Liver (tissue), 9 donors: ENCODE results near the gene COL6A2. TPM values are rescaled to one million over a fixed set of nuclear protein-coding genes. Genes with fewer than 3 reads are reported as not detected.
A peak's percentile ranks its signal among the peaks of the same experiment; 100 is the strongest.
"Not testable (repeated sequence)": the region's sequence is repeated elsewhere in the genome, so short reads cannot be mapped to it uniquely, and the experiment has no call there.

Experiments used
- DNase-seq: peaks from one replicate; pipeline ENCODE4 v3.0.0-alpha.2; 2017; ENCODE audit warnings: low spot score
- H3K27ac ChIP-seq, 2 donors: one replicate each; pipeline ENCODE4 v1.7.0; 2013; ENCODE audit warnings: inconsistent platforms in 2 of 2, low read length in 2 of 2, control low read depth in 1 of 2, low read depth in 1 of 2, mild to moderate bottlenecking in 1 of 2
- H3K27me3 ChIP-seq, 4 donors: one replicate each; pipeline versions ENCODE4 v1.6.1 to v1.7.0; 2013; ENCODE audit warnings: low read length in 3 of 4, inconsistent platforms in 1 of 4, mild to moderate bottlenecking in 1 of 4, moderate library complexity in 1 of 4; ENCODE audit not compliant: control insufficient read depth in 4 of 4, insufficient read depth in 4 of 4
- H3K36me3 ChIP-seq, 4 donors: one replicate each; pipeline versions ENCODE4 v1.6.1 to v1.7.0; 2013; ENCODE audit warnings: low read length in 3 of 4, mild to moderate bottlenecking in 3 of 4, low read depth in 1 of 4, moderate library complexity in 1 of 4; ENCODE audit not compliant: control insufficient read depth in 4 of 4, insufficient read depth in 3 of 4
- H3K4me1 ChIP-seq, 4 donors: one replicate each; pipeline versions ENCODE4 v1.6.1 to v1.7.0; 2013; ENCODE audit warnings: low read length in 3 of 4, mild to moderate bottlenecking in 3 of 4, moderate library complexity in 1 of 4; ENCODE audit not compliant: control insufficient read depth in 4 of 4, insufficient read depth in 4 of 4
- H3K4me3 ChIP-seq, 3 donors: one replicate each; pipeline versions ENCODE4 v1.6.1 to v1.7.0; 2013; ENCODE audit warnings: low read length in 3 of 3, control low read depth in 1 of 3, low read depth in 1 of 3, mild to moderate bottlenecking in 1 of 3
- H3K9ac ChIP-seq, 2 donors: one replicate each; pipeline ENCODE4 v1.7.0; 2013; ENCODE audit warnings: low read length in 2 of 2, mild to moderate bottlenecking in 2 of 2, moderate library complexity in 2 of 2, control low read depth in 1 of 2, low read depth in 1 of 2
- H3K9me3 ChIP-seq, 4 donors: one replicate each; pipeline versions ENCODE4 v1.6.1 to v1.7.0; 2013; ENCODE audit warnings: low read length in 3 of 4; ENCODE audit not compliant: control insufficient read depth in 4 of 4
- EGR1 ChIP-seq, 2 donors: IDR thresholded peaks; 2 replicates each; pipeline ENCODE4 v1.6.1; 2016 to 2018; ENCODE audit warnings: antibody characterized with exemption in 2 of 2, low read depth in 2 of 2
- FOXA1 ChIP-seq: IDR thresholded peaks from 2 replicates; pipeline ENCODE4 v1.6.1; 2016; ENCODE audit warnings: antibody characterized with exemption
- FOXA2 ChIP-seq: IDR thresholded peaks from 2 replicates; pipeline ENCODE4 v1.6.1; 2016; ENCODE audit warnings: antibody characterized with exemption
- GABPA ChIP-seq, 2 donors: IDR thresholded peaks in 1 of 2; conservative IDR thresholded peaks in 1 of 2; 2 replicates each; pipeline ENCODE4 v1.6.1; 2016; ENCODE audit warnings: antibody characterized with exemption in 2 of 2, mild to moderate bottlenecking in 1 of 2, moderate library complexity in 1 of 2
- HNF4A ChIP-seq, 2 donors: conservative IDR thresholded peaks; 2 replicates each; pipeline ENCODE4 v1.6.1; 2016; ENCODE audit warnings: antibody characterized with exemption in 2 of 2, mild to moderate bottlenecking in 2 of 2
- HNF4G ChIP-seq: IDR thresholded peaks from 2 replicates; pipeline ENCODE4 v1.6.1; 2016; ENCODE audit warnings: antibody characterized with exemption
- JUND ChIP-seq, 2 donors: IDR thresholded peaks; 2 replicates each; pipeline ENCODE4 v1.6.1; 2016; ENCODE audit warnings: antibody characterized with exemption in 2 of 2
- NR2F2 ChIP-seq: IDR thresholded peaks from 2 replicates; pipeline ENCODE4 v1.6.1; 2016; ENCODE audit warnings: antibody characterized with exemption
- RAD21 ChIP-seq, 2 donors: IDR thresholded peaks; 2 replicates each; pipeline ENCODE4 v1.6.1; 2016; ENCODE audit warnings: antibody characterized with exemption in 2 of 2, mild to moderate bottlenecking in 2 of 2
- RXRA ChIP-seq, 2 donors: IDR thresholded peaks; 2 replicates each; pipeline ENCODE4 v1.6.1; 2017 to 2018; ENCODE audit warnings: antibody characterized with exemption in 2 of 2, mild to moderate bottlenecking in 1 of 2
- SP1 ChIP-seq: IDR thresholded peaks from 2 replicates; pipeline ENCODE4 v1.6.1; 2018; ENCODE audit warnings: antibody characterized with exemption, mild to moderate bottlenecking
- TAF1 ChIP-seq: conservative IDR thresholded peaks from 2 replicates; pipeline ENCODE4 v1.6.1; 2016; ENCODE audit warnings: antibody characterized with exemption, mild to moderate bottlenecking
- YY1 ChIP-seq: IDR thresholded peaks from 2 replicates; pipeline ENCODE4 v1.6.1; 2016; ENCODE audit warnings: antibody characterized with exemption, mild to moderate bottlenecking
- WGBS: extraction: QIAGEN DNeasy Blood & Tissue Kit; methylation state at CpG from one replicate; pipeline ENCODE4 v1.1.7; 2013; 5-methylcytosine and 5-hydroxymethylcytosine counted together
- polyA plus RNA-seq, 2 donors: library from polyadenylated mRNA; stranded (reverse) in 1 of 2; unstranded in 1 of 2; fragments of 200-250 nt in 1 of 2; fragments of >200 nt in 1 of 2; fragmentation: Nextera tagmentation in 1 of 2; extraction: Ambion mirVana in 1 of 2; gene quantifications; one replicate each; pipeline versions ENCODE4 v1.2.1 to v1.2.3, GENCODE V29; 2013 to 2015
- total RNA-seq, 2 donors: library from RNA; depleted of rRNA; stranded (reverse); fragments of >200 nt; gene quantifications; one replicate each; pipeline ENCODE4 v1.2.3, GENCODE V29; 2014
- TF ChIP-seq, protein P1 (sequence below): IDR thresholded peaks from 2 replicates; pipeline ENCODE4 v1.6.1; 2016; ENCODE audit warnings: antibody characterized with exemption
- TF ChIP-seq, protein P2 (sequence below): IDR thresholded peaks from 2 replicates; pipeline ENCODE4 v1.6.1; 2016; ENCODE audit warnings: antibody characterized with exemption
- TF ChIP-seq, protein P3 (sequence below): fragments of 150-350 bp; IDR thresholded peaks from 2 replicates; pipeline ENCODE4 v1.5.1; 2017; ENCODE audit warnings: improper control_type of control experiment, low read depth, low read length; ENCODE audit not compliant: missing input control
- TF ChIP-seq, protein P4 (sequence below): IDR thresholded peaks from 2 replicates; pipeline ENCODE4 v1.6.1; 2016; ENCODE audit warnings: antibody characterized with exemption
- TF ChIP-seq, protein P5 (sequence below): IDR thresholded peaks from 2 replicates; pipeline ENCODE4 v1.6.1; 2016; ENCODE audit warnings: antibody characterized with exemption, mild to moderate bottlenecking
- donor health status: healthy.
- donor health status: healthy.
- donor health status: healthy.
- donor health status: healthy.
- donor health status: healthy.

The COL6A2 gene
- total and polyA plus RNA-seq, 4 donors, result 5.8 to 80.8 (median 41.7) TPM

DNA sequence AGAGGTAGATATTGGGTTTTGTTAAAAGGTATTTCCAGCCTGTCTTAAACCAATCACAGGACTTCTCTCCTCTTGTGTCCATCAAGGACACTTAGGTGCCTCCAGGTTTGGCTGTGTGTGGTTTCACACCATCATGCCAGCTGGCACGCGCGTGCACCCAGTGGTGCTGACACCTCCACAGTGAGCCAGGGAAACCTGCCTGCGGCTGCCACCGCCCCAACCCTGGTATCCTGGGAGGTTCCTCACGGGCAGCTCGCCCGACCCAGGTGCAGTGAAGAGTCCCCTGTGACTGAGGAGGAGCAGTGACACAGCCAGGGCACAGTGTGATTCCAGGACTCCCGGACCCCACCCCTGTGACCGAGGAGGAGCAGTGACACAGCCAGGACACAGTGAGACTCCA is 13.2 kb upstream of the COL6A2 start:
- DNase-seq, result peak; percentile 29
- no peaks in the 10 kb centered on the region for H3K36me3 ChIP-seq
- 86% methylated on average over 10 of the region's 10 CpGs for WGBS

DNA sequence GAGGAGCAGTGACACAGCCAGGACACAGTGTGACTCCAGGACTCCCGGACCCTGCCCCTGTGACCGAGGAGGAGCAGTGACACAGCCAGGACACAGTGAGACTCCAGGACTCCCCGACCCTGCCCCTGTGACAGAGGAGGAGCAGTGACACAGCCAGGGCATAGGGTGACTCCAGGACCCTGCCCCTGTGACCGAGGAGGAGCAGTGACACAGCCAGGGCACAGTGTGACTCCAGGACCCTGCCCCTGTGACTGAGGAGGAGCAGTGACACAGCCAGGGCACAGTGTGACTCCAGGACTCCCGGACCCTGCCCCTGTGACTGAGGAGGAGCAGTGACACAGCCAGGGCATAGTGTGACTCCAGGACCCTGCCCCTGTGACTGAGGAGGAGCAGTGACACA is 12.7 kb upstream of the COL6A2 start:
- 49% methylated on average over 5 of the region's 5 CpGs for WGBS
- not testable (repeated sequence) for H3K27ac ChIP-seq, H3K36me3 ChIP-seq, H3K9ac ChIP-seq, DNase-seq, H3K4me1 ChIP-seq, H3K4me3 ChIP-seq, H3K27me3 ChIP-seq, H3K9me3 ChIP-seq

More for the DNA sequence above, 13.2 kb upstream of the COL6A2 start:
- no peak for TF ChIP-seq YY1
- no peak for TF ChIP-seq GABPA (IDR thresholded peaks at IDR 0.05 in 1 of 2, conservative IDR thresholded peaks at IDR 0.05 in 1 of 2)
- TF ChIP-seq RXRA (IDR thresholded peaks at IDR 0.05), result no peak
- TF ChIP-seq JUND (IDR thresholded peaks at IDR 0.05), result no peak
- Histone ChIP-seq H3K27ac (no peak overlapping the region), H3K4me3 (no peak overlapping the region), H3K4me1 (no peaks in the 10 kb centered on the region), H3K9me3 (no peaks in the 10 kb centered on the region), H3K9ac (no peak overlapping the region), H3K27me3 (no peaks in the 10 kb centered on the region)

DNA sequence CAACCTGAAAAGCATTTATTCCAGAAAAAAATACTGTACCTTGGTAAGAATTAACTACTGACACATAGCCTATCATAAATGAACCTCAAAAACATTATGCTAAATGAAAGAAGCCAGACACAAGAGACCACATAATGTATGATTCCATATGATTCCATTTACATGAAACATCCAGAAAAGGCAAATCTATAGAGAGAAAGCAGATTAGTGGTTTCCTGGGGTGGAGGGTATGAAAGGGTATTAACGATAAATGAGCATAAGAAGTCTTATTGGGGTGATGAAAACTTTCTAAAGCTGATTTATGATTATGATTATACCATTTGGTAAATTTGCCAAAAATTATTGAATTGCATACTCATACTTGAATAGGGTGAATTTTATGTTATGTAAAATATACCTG is 10.3 kb upstream of the COL6A2 start:
- Histone ChIP-seq H3K4me1 (no peaks in the 10 kb centered on the region), H3K27ac (no peak overlapping the region), H3K36me3 (no peaks in the 10 kb centered on the region), H3K9me3 (no peaks in the 10 kb centered on the region), H3K4me3 (no peak overlapping the region), H3K9ac (no peak overlapping the region), H3K27me3 (no peaks in the 10 kb centered on the region)
- TF ChIP-seq, protein P1, sequence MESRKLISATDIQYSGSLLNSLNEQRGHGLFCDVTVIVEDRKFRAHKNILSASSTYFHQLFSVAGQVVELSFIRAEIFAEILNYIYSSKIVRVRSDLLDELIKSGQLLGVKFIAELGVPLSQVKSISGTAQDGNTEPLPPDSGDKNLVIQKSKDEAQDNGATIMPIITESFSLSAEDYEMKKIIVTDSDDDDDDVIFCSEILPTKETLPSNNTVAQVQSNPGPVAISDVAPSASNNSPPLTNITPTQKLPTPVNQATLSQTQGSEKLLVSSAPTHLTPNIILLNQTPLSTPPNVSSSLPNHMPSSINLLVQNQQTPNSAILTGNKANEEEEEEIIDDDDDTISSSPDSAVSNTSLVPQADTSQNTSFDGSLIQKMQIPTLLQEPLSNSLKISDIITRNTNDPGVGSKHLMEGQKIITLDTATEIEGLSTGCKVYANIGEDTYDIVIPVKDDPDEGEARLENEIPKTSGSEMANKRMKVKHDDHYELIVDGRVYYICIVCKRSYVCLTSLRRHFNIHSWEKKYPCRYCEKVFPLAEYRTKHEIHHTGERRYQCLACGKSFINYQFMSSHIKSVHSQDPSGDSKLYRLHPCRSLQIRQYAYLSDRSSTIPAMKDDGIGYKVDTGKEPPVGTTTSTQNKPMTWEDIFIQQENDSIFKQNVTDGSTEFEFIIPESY, result no peak
- TF ChIP-seq, protein P2, sequence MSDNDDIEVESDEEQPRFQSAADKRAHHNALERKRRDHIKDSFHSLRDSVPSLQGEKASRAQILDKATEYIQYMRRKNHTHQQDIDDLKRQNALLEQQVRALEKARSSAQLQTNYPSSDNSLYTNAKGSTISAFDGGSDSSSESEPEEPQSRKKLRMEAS, result no peak
- TF ChIP-seq TAF1 (no peak), JUND (IDR thresholded peaks at IDR 0.05) (no peak), GABPA (IDR thresholded peaks at IDR 0.05 in 1 of 2, conservative IDR thresholded peaks at IDR 0.05 in 1 of 2) (no peak), NR2F2 (no peak), HNF4G (no peak), FOXA2 (no peak), YY1 (no peak), FOXA1 (no peak), RAD21 (IDR thresholded peaks at IDR 0.05) (no peak), HNF4A (conservative IDR thresholded peaks at IDR 0.05) (no peak), RXRA (IDR thresholded peaks at IDR 0.05) (no peak), EGR1 (IDR thresholded peaks at IDR 0.05; ENCODE audit: low read depth in 2 of 2) (no peak), SP1 (no peak)
- TF ChIP-seq, protein P3, sequence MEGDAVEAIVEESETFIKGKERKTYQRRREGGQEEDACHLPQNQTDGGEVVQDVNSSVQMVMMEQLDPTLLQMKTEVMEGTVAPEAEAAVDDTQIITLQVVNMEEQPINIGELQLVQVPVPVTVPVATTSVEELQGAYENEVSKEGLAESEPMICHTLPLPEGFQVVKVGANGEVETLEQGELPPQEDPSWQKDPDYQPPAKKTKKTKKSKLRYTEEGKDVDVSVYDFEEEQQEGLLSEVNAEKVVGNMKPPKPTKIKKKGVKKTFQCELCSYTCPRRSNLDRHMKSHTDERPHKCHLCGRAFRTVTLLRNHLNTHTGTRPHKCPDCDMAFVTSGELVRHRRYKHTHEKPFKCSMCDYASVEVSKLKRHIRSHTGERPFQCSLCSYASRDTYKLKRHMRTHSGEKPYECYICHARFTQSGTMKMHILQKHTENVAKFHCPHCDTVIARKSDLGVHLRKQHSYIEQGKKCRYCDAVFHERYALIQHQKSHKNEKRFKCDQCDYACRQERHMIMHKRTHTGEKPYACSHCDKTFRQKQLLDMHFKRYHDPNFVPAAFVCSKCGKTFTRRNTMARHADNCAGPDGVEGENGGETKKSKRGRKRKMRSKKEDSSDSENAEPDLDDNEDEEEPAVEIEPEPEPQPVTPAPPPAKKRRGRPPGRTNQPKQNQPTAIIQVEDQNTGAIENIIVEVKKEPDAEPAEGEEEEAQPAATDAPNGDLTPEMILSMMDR, result no peak
- TF ChIP-seq, protein P4, sequence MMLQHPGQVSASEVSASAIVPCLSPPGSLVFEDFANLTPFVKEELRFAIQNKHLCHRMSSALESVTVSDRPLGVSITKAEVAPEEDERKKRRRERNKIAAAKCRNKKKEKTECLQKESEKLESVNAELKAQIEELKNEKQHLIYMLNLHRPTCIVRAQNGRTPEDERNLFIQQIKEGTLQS, result no peak
- TF ChIP-seq, protein P5, sequence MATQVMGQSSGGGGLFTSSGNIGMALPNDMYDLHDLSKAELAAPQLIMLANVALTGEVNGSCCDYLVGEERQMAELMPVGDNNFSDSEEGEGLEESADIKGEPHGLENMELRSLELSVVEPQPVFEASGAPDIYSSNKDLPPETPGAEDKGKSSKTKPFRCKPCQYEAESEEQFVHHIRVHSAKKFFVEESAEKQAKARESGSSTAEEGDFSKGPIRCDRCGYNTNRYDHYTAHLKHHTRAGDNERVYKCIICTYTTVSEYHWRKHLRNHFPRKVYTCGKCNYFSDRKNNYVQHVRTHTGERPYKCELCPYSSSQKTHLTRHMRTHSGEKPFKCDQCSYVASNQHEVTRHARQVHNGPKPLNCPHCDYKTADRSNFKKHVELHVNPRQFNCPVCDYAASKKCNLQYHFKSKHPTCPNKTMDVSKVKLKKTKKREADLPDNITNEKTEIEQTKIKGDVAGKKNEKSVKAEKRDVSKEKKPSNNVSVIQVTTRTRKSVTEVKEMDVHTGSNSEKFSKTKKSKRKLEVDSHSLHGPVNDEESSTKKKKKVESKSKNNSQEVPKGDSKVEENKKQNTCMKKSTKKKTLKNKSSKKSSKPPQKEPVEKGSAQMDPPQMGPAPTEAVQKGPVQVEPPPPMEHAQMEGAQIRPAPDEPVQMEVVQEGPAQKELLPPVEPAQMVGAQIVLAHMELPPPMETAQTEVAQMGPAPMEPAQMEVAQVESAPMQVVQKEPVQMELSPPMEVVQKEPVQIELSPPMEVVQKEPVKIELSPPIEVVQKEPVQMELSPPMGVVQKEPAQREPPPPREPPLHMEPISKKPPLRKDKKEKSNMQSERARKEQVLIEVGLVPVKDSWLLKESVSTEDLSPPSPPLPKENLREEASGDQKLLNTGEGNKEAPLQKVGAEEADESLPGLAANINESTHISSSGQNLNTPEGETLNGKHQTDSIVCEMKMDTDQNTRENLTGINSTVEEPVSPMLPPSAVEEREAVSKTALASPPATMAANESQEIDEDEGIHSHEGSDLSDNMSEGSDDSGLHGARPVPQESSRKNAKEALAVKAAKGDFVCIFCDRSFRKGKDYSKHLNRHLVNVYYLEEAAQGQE, result no peak
- WGBS, result 77% methylated on average over 1 of the region's 1 CpG
- DNase-seq, result no peak
